Motor neuron (in vitro differentiated cells): ENCODE measurements around the gene BMP6. TPM values are rescaled to one million over a fixed set of nuclear protein-coding genes. Genes with fewer than 3 reads are reported as not detected.
"Not testable (repeated sequence)": the region's sequence is repeated elsewhere in the genome, so short reads cannot be mapped to it uniquely, and the experiment has no call there.

ENCODE experiments used
- ATAC-seq, 8 experiments: fragments of 200-7000 bp; cut with Tn5 transposase; replicated peaks in 6 of 8; 2 replicates each; pipeline ENCODE4 v1.8.0; 2021; ENCODE audit warnings: mild to moderate bottlenecking in 8 of 8, moderate library complexity in 8 of 8
- H3K27ac ChIP-seq, 2 donors: fragments of 250-450 bp; sonication (Bioruptor Pico); 2 replicates each; pipeline ENCODE4 v1.9.0; 2021; ENCODE audit warnings: antibody characterized with exemption in 2 of 2, mild to moderate bottlenecking in 2 of 2, moderate library complexity in 1 of 2
- H3K4me1 ChIP-seq, 2 donors: fragments of 250-450 bp; sonication (Bioruptor Pico); replicated peaks in 1 of 2; 2 replicates each; pipeline ENCODE4 v1.6.1; 2021; ENCODE audit warnings: antibody characterized with exemption in 2 of 2, mild to moderate bottlenecking in 2 of 2, moderate library complexity in 1 of 2
- H3K4me3 ChIP-seq, 5 donors: fragments of 250-450 bp; sonication (Bioruptor Pico); 2 replicates each; pipeline ENCODE4 v1.9.0; 2021; ENCODE audit warnings: antibody characterized with exemption in 5 of 5, mild to moderate bottlenecking in 5 of 5, moderate library complexity in 4 of 5
- WGBS, 10 experiments: fragments of 450-650 bp; shearing (Covaris generic); methylation state at CpG; one replicate each; pipeline ENCODE4 v1.0.0; 2022; 5-methylcytosine and 5-hydroxymethylcytosine counted together
- in situ Hi-C, 9 experiments: fragments of 400-800 bp; cut with MboI; loops; one replicate each; pipeline ENCODE4 v1.15.0; 2021; ENCODE audit warnings: low sequenced_read_pairs in 9 of 9, low pct_unique_long_range_greater_than_20kb in 2 of 9; ENCODE audit not compliant: unreplicated experiment in 9 of 9
- total RNA-seq, 8 experiments: library from RNA; unstranded; fragments of 300-600 nt; gene quantifications; 2 replicates each; pipeline versions ENCODE4 v1.2.3 to v1.2.4, GENCODE V29; 2022

The BMP6 gene
- total RNA-seq, 8 experiments from 2014 or later = 0.51 to 10.9 (median 1.1) TPM

- H3K4me1 ChIP-seq = no peaks in the 10 kb centered on the region
- 75 to 100% (median 91%) methylated on average over 1 to 13 of the region's 15 CpGs for WGBS, 10 experiments
- no peak for ATAC-seq
- in situ Hi-C loops = loop anchor here in 1 of 9 experiments (25.0 kb wide), 1 partner anchor 171 kb away; the partner anchor contains the start of gene BLOC1S5
- no peak overlapping the region for H3K27ac ChIP-seq
- H3K4me3 ChIP-seq = no peak overlapping the region
These were observed 165.4 kb downstream of the BMP6 start for GRCh38 chr6:7891078-7891872.

DNA sequence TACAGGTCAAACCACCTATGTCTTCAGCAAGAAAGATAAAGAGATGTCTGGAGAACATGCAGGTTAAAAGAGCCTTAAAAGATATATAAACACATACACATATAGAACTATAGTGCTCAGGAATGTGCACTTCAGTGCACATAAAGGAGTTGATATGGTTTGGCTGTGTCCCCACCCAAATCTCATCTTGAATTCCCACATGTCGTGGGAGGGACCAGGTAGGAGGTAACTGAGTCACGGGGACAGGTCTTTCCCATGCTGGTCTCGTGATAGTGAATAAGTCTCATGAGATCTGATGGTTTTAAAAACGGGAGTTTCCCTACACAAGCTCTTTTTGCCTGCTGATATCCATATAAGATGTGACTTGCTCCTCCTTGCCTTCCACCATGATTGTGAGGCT lies 166.5 kb downstream of the BMP6 start:
- H3K27ac ChIP-seq, H3K4me3 ChIP-seq, H3K4me1 ChIP-seq, ATAC-seq: not testable (repeated sequence)
- in situ Hi-C loops = loop anchor here in 1 of 9 experiments (25.0 kb wide), 1 partner anchor 170 kb away; the partner anchor contains the start of gene BLOC1S5
- 86 to 100% (median 100%) methylated on average over 1 to 4 of the region's 4 CpGs; no CpG with 5 or more reads in 2 of the 10 experiments for whole genome bisulfite sequencing, 10 experiments

GRCh38 chr6:7893342-7893741 lies 167.4 kb downstream of the BMP6 start:
- no peaks in the 10 kb centered on the region for H3K4me1 ChIP-seq
- 75 to 100% (median 99%) methylated on average over 1 to 10 of the region's 12 CpGs; no CpG with 5 or more reads in 2 of the 10 experiments for WGBS, 10 experiments
- H3K4me3 ChIP-seq = no peak overlapping the region
- in situ Hi-C loops = loop anchor here in 1 of 9 experiments (25.0 kb wide), 1 partner anchor 169 kb away; the partner anchor contains the start of gene BLOC1S5
- no peak overlapping the region for H3K27ac ChIP-seq
- no peak for ATAC-seq

- no peak for ATAC-seq
- WGBS, 10 experiments = 20 to 100% (median 91%) methylated on average over 1 to 11 of the region's 13 CpGs; no CpG with 5 or more reads in 1 of the 10 experiments
These were observed 168.6 kb downstream of the BMP6 start for GRCh38 chr6:7894262-7895124.

GRCh38 chr6:7895125-7895423 lies 169.2 kb downstream of the BMP6 start:
- 75 to 100% (median 81%) methylated on average over 1 to 6 of the region's 7 CpGs; no CpG with 5 or more reads in 4 of the 10 experiments for WGBS, 10 experiments
- no peak overlapping the region for H3K4me3 ChIP-seq
- peak in 1 of 8 experiments; percentile 29 for ATAC-seq
- H3K4me1 ChIP-seq = no peaks in the 10 kb centered on the region
- H3K27ac ChIP-seq = no peak overlapping the region
- in situ Hi-C loops = loop anchor here in 1 of 9 experiments (25.0 kb wide), 1 partner anchor 167 kb away; the partner anchor contains the start of gene BLOC1S5

More at GRCh38 chr6:7894262-7895124, 168.6 kb downstream of the BMP6 start:
- in situ Hi-C loops = loop anchor here in 1 of 9 experiments (25.0 kb wide), 1 partner anchor 168 kb away; the partner anchor contains the start of gene BLOC1S5
- H3K27ac ChIP-seq = no peak overlapping the region
- no peaks in the 10 kb centered on the region for H3K4me1 ChIP-seq
- no peak overlapping the region for H3K4me3 ChIP-seq

DNA sequence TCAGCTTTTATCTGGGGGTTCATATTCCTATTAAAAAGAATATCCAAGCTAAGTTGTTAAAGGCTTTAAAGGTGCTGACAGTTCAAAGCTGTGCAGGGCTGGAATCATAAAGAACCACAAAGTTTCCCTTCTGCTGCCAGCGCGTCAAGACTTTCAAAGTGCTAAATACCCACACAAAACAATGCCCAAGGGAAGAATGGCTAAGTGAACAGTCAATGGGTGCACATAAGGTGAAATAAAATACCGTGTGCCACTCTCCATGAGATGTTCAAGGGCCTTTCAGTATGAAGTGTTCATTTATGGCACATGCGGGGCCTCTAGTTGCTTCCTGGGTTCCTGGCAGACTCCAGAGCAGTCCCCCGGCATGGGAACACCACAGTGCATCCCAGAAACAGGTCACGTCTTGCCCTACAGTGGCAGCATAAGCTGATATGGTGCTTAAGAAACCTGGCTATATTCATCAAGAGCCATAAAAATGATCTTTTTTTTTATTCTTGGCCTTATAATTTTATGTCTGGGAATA lies 170.6 kb downstream of the BMP6 start:
- H3K27ac ChIP-seq = no peak overlapping the region
- no peaks in the 10 kb centered on the region for H3K4me1 ChIP-seq
- WGBS, 10 experiments = 79 to 100% (median 94%) methylated on average over 2 to 4 of the region's 6 CpGs; no CpG with 5 or more reads in 3 of the 10 experiments
- in situ Hi-C loops = loop anchor here in 1 of 9 experiments (25.0 kb wide), 1 partner anchor 166 kb away; the partner anchor contains the start of gene BLOC1S5
- no peak overlapping the region for H3K4me3 ChIP-seq
- no peak for ATAC-seq

DNA sequence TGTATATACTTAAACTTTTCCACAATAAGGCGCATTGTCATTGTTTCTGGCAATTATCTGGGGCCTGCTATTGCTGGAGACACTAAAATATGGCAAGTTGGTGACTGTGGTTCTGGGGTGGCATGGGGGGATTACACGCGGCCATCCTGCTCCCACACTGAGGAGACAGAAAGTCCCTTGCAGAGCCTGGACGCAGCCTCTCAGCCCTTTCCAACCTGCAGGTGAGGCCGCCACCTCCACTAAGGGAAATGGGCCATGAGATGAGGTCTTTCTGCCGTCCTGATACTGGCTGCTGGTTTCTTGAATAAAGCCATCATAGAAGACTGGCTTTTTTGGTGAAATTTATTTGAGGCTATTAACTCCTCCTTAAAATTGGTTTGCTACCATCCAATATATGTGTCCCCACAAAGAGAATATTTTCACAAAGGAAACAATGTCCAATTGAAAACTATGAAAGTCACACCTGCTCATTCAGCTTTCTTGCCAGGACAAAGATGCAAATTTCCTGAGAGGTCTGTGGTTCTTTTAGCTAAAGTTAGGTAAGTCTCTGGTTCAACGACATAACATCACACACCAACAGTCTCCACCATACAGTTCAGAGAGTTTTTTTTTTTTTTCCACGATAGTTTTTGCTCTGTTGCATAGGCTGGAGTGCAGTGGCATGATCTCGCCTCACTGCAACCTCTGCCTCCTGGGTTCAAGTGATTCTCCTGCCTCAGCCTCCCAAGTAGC lies 171.7 kb downstream of the BMP6 start:
- Histone ChIP-seq H3K4me3 (no peak overlapping the region), H3K27ac (no peak overlapping the region), H3K4me1 (no peaks in the 10 kb centered on the region)
- WGBS, 10 experiments = 81 to 100% (median 94%) methylated on average over 2 to 8 of the region's 9 CpGs; no CpG with 5 or more reads in 1 of the 10 experiments
- in situ Hi-C loops = loop anchor here in 1 of 9 experiments (25.0 kb wide), 1 partner anchor 165 kb away; the partner anchor contains the start of gene BLOC1S5
- no peak for ATAC-seq

DNA sequence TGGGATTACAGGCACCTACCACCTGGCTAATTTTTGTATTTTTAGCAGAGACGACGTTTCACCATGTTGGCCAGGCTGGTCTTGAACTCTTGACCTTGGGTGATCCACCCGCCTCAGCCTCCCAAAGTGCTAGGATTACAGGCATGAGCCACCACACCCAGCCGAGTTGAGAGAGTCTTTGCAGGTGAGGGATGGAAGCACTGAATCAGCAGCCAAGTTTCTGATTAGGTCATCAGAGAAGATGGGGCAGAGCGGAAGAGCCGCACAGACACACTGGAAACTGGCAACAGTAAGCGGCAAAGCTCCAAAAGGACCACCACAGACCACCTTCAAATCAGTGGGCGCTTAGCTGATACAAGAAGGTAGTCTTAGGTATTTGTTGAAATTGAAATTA lies 172.3 kb downstream of the BMP6 start:
- H3K4me1 ChIP-seq, ATAC-seq, H3K4me3 ChIP-seq, H3K27ac ChIP-seq: not testable (repeated sequence)
- 93 to 100% (median 100%) methylated on average over 1 to 7 of the region's 8 CpGs; no CpG with 5 or more reads in 3 of the 10 experiments for WGBS, 10 experiments
- in situ Hi-C loops = loop anchor here in 1 of 9 experiments (25.0 kb wide), 1 partner anchor 164 kb away; the partner anchor contains the start of gene BLOC1S5

GRCh38 chr6:7899101-7899888 lies 173.4 kb downstream of the BMP6 start:
- ATAC-seq = peak in 1 of 8 experiments; percentile 29
- in situ Hi-C loops = loop anchor here in 1 of 9 experiments (25.0 kb wide), 1 partner anchor 163 kb away; the partner anchor contains the start of gene BLOC1S5
- no peak overlapping the region for H3K4me3 ChIP-seq
- no peak overlapping the region for H3K27ac ChIP-seq
- H3K4me1 ChIP-seq = no peaks in the 10 kb centered on the region
- 60 to 100% (median 83%) methylated on average over 1 to 3 of the region's 5 CpGs; no CpG with 5 or more reads in 2 of the 10 experiments for WGBS, 10 experiments

GRCh38 chr6:7899889-7900213 lies 174.0 kb downstream of the BMP6 start:
- Histone ChIP-seq H3K27ac (no peak overlapping the region), H3K4me3 (no peak overlapping the region), H3K4me1 (no peaks in the 10 kb centered on the region)
- no peak for ATAC-seq
- 54 to 100% (median 70%) methylated on average over 1 to 4 of the region's 4 CpGs for WGBS, 10 experiments
- in situ Hi-C loops = loop anchor here in 1 of 9 experiments (25.0 kb wide), 1 partner anchor 162 kb away; the partner anchor contains the start of gene BLOC1S5

- Histone ChIP-seq H3K27ac (no peak overlapping the region), H3K4me3 (no peak overlapping the region), H3K4me1 (no peaks in the 10 kb centered on the region)
- 20 to 100% (median 87%) methylated on average over 1 to 2 of the region's 2 CpGs; no CpG with 5 or more reads in 4 of the 10 experiments for WGBS, 10 experiments
- in situ Hi-C loops = no loop called here
- ATAC-seq = no peak
These were observed 174.7 kb downstream of the BMP6 start for GRCh38 chr6:7900621-7901020.
